Neuronal stem cell (in vitro differentiated cells): ENCODE measurements around the gene ARPC5L.
A peak's percentile ranks its signal among the peaks of the same experiment; 100 is the strongest.

Source experiments
- DNase-seq: peaks from one replicate; pipeline ENCODE4 v3.0.0-alpha.2; 2013; ENCODE audit warnings: low spot score
- H2AFZ ChIP-seq: one replicate; pipeline ENCODE4 v1.6.1; 2013; ENCODE audit warnings: mild to moderate bottlenecking, low read length, inconsistent platforms
- H2AK5ac ChIP-seq: 2 replicates; pipeline ENCODE4 v1.6.1; 2013; ENCODE audit warnings: low read depth, mild to moderate bottlenecking, inconsistent platforms, low read length, moderate library complexity, mixed read lengths
- H2BK120ac ChIP-seq: 2 replicates; pipeline ENCODE4 v1.6.1; 2013; ENCODE audit warnings: low read depth, mild to moderate bottlenecking, inconsistent platforms, low read length, moderate library complexity, mixed read lengths
- H2BK12ac ChIP-seq: one replicate; pipeline ENCODE4 v1.6.1; 2013; ENCODE audit warnings: low read length, inconsistent platforms
- H2BK15ac ChIP-seq: 2 replicates; pipeline ENCODE4 v1.6.1; 2013; ENCODE audit warnings: mild to moderate bottlenecking, low read length, inconsistent platforms, mixed read lengths
- H2BK5ac ChIP-seq: one replicate; pipeline ENCODE4 v1.6.1; 2013; ENCODE audit warnings: inconsistent platforms, mild to moderate bottlenecking, low read length, moderate library complexity
- H3K14ac ChIP-seq: one replicate; pipeline ENCODE4 v1.6.1; 2013; ENCODE audit warnings: low read length, inconsistent platforms
- H3K18ac ChIP-seq: 2 replicates; pipeline ENCODE4 v1.6.1; 2013; ENCODE audit warnings: low read length, inconsistent platforms
- H3K23ac ChIP-seq: 2 replicates; pipeline ENCODE4 v1.6.1; 2013; ENCODE audit warnings: low read depth, mild to moderate bottlenecking, mixed read lengths, low read length, inconsistent platforms; ENCODE audit not compliant: poor library complexity
- H3K27ac ChIP-seq: replicated peaks from 3 replicates; pipeline ENCODE4 v1.5.1; 2013; ENCODE audit warnings: low read length, inconsistent platforms
- H3K27me3 ChIP-seq, 3 experiments: 2 replicates each; pipeline ENCODE4 v1.6.1; 2013; ENCODE audit warnings: low read length in 3 of 3, mild to moderate bottlenecking in 2 of 3, inconsistent platforms in 1 of 3, low read depth in 1 of 3, mixed read lengths in 1 of 3, moderate library complexity in 1 of 3; ENCODE audit not compliant: control insufficient read depth in 3 of 3, insufficient read depth in 3 of 3
- H3K36me3 ChIP-seq, 2 donors: replicated peaks in 1 of 2; 2 replicates each; pipeline ENCODE4 v1.6.1; 2013; ENCODE audit warnings: low read length in 2 of 2; ENCODE audit not compliant: control insufficient read depth in 2 of 2, insufficient read depth in 2 of 2
- H3K4ac ChIP-seq: 2 replicates; pipeline ENCODE4 v1.6.1; 2013; ENCODE audit warnings: inconsistent platforms, mild to moderate bottlenecking, low read length, moderate library complexity
- H3K4me1 ChIP-seq, 2 donors: 1 replicate in 1 of 2; 2 replicates in 1 of 2; pipeline ENCODE4 v1.6.1; 2013; ENCODE audit warnings: low read length in 2 of 2, low read depth in 1 of 2; ENCODE audit not compliant: control insufficient read depth in 2 of 2, insufficient read depth in 1 of 2
- H3K4me2 ChIP-seq: one replicate; pipeline ENCODE4 v1.6.1; 2013; ENCODE audit warnings: mild to moderate bottlenecking, low read length, inconsistent platforms; ENCODE audit not compliant: insufficient read depth, poor library complexity, severe bottlenecking
- H3K4me3 ChIP-seq, 2 donors: 2 replicates each; pipeline ENCODE4 v1.5.1; 2013; ENCODE audit warnings: low read length in 2 of 2, mild to moderate bottlenecking in 2 of 2, inconsistent platforms in 1 of 2, moderate library complexity in 1 of 2
- H3K79me1 ChIP-seq: one replicate; pipeline ENCODE4 v1.6.1; 2013; ENCODE audit warnings: low read depth, mild to moderate bottlenecking, inconsistent platforms, low read length, moderate library complexity
- H3K9ac ChIP-seq: one replicate; pipeline ENCODE4 v1.6.1; 2013; ENCODE audit warnings: mild to moderate bottlenecking, low read depth, low read length, inconsistent platforms; ENCODE audit not compliant: poor library complexity
- H3K9me3 ChIP-seq, 2 donors: replicated peaks in 1 of 2; 2 replicates each; pipeline versions ENCODE3 to v1.6.1; 2013; ENCODE audit warnings: low read length in 2 of 2, mild to moderate bottlenecking in 2 of 2, inconsistent platforms in 1 of 2, low read depth in 1 of 2, mixed read lengths in 1 of 2, moderate library complexity in 1 of 2; ENCODE audit not compliant: control insufficient read depth in 2 of 2, insufficient read depth in 1 of 2
- H4K8ac ChIP-seq: one replicate; pipeline ENCODE4 v1.6.1; 2013; ENCODE audit warnings: low read depth, mild to moderate bottlenecking, inconsistent platforms, low read length, moderate library complexity
- H4K91ac ChIP-seq: one replicate; pipeline ENCODE4 v1.6.1; 2013; ENCODE audit warnings: low read length, low read depth, mild to moderate bottlenecking, inconsistent platforms; ENCODE audit not compliant: poor library complexity
- WGBS, 2 donors: extraction: QIAGEN DNeasy Blood & Tissue Kit; methylation state at CpG; one replicate each; pipeline ENCODE4 v1.1.7; 2013; ENCODE audit warnings: missing lambda C conversion rate in 2 of 2, mixed read lengths in 1 of 2; ENCODE audit not compliant: insufficient read length in 2 of 2, insufficient replicate concordance in 1 of 2; ENCODE audit errors: extremely low coverage in 2 of 2; 5-methylcytosine and 5-hydroxymethylcytosine counted together

Gene ARPC5L

DNA sequence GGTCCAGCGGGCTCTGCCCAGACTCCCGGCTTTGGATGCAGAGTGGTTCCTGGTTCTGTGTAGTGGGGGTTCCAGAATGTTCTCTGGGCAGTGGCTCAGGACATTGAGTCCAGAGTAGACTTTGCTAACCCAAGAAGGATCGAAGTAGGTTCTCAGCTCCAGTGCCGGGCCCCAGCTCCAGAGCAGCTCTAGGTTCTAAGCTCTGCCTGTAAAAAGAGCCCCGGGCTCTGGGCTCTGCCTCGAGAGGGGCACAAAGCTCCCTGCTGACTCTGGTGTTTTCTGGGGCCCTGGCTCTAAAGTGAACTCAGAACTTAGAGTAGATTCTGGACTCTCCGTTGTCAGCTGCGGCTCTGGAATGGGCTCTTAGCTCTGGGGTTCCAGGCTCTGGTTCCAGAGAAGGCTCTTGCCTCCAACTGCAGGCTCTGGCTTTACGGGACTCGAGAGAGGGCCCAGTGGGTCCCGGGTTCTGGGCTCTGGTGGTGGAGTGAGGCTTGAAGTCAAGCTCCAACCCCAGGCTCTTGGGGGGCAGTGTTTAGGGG lies 8.3 kb upstream of the ARPC5L start:
- Histone ChIP-seq H3K23ac (peak overlapping the region; percentile 22), H3K14ac (no peak overlapping the region), H4K8ac (no peak overlapping the region), H2BK12ac (no peak overlapping the region), H3K79me1 (no peaks in the 10 kb centered on the region), H4K91ac (no peak overlapping the region), H3K36me3 (peaks cover 20 to 25% of the 10 kb centered on the region in 2 donors), H2BK5ac (peak overlapping the region; percentile 11), H3K27me3 (peaks cover 0 to 3% (median 0%) of the 10 kb centered on the region in 3 experiments), H2AFZ (peak overlapping the region; percentile 96), H3K27ac (no peak overlapping the region), H3K18ac (peak overlapping the region; percentile 63), H3K4ac (no peak overlapping the region), H2BK120ac (no peak overlapping the region), H3K9me3 (no peaks in the 10 kb centered on the region), H3K4me3 (peak overlapping the region in 1 of 2 donors; percentile 48), H3K4me1 (peaks cover 4 to 12% of the 10 kb centered on the region in 2 donors), H2BK15ac (peak overlapping the region; percentile 50), H3K9ac (no peak overlapping the region), H2AK5ac (peak overlapping the region; percentile 54), H3K4me2 (peak overlapping the region; percentile 66)
- no peak for DNase-seq
- no CpG with 5 or more reads among the region's 11 CpGs for WGBS, 2 donors

DNA sequence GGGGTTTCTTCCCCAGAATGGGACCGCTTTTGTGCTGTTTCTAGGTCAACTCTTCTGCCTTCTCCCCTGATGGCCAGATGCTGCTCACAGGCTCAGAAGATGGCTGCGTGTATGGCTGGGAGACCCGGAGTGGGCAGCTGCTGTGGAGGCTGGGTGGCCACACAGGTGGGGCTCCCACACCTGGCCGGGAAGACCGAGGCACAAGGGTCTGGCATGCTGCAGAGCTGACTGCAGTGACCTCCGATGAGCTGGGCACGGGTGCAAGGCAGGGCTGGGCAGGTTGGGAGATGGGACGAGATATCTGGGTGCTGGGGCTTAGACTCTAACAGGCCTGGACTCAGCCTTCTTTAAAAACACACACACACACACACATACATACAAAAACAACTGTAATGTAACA lies 7.8 kb upstream of the ARPC5L start:
- Histone ChIP-seq H3K4ac (no peak overlapping the region), H3K14ac (no peak overlapping the region), H2BK5ac (peak overlapping the region; percentile 11), H2BK15ac (peak overlapping the region; percentile 50), H3K18ac (no peak overlapping the region), H4K8ac (no peak overlapping the region), H2BK120ac (no peak overlapping the region), H3K36me3 (peaks cover 25 to 30% of the 10 kb centered on the region in 2 donors), H3K9ac (no peak overlapping the region), H3K27me3 (peaks cover 0 to 3% (median 0%) of the 10 kb centered on the region in 3 experiments), H2AFZ (peak overlapping the region; percentile 96), H3K4me1 (peaks cover 4 to 12% of the 10 kb centered on the region in 2 donors), H3K23ac (no peak overlapping the region), H4K91ac (no peak overlapping the region), H2BK12ac (no peak overlapping the region), H2AK5ac (peak overlapping the region; percentile 41), H3K4me3 (no peak overlapping the region), H3K4me2 (no peak overlapping the region), H3K9me3 (no peaks in the 10 kb centered on the region), H3K79me1 (no peaks in the 10 kb centered on the region), H3K27ac (no peak overlapping the region)
- WGBS, 2 donors: no CpG with 5 or more reads among the region's 8 CpGs
- DNase-seq: no peak

DNA sequence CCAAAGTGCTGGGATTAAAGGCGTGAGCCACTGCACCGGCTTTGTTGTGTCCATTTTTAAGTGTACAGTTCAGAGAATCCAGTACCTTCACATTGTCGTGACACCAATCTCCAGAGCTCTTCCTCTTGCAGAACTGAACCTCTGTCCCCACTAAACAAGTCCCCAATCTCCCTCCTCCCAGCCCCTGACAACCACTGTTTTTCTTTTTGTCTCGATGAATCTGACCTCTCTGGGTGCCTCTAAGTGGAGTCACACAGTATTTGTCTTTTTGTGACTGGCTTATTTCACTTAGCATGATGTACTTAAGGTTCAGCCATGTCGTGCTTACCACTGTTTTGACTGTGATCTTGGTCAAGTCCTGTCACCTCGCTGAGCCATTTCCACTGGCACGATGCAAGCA lies 7.1 kb upstream of the ARPC5L start:
- no peak overlapping the region for H4K8ac ChIP-seq
- H3K4me3 ChIP-seq: no peak overlapping the region
- H3K4me2 ChIP-seq: no peak overlapping the region
- WGBS, 2 donors: no CpG with 5 or more reads among the region's 7 CpGs
- H2BK120ac ChIP-seq: no peak overlapping the region
- H3K14ac ChIP-seq: no peak overlapping the region
- H2BK15ac ChIP-seq: no peak overlapping the region
- H3K18ac ChIP-seq: no peak overlapping the region
- H3K27ac ChIP-seq: no peak overlapping the region
- H4K91ac ChIP-seq: no peak overlapping the region
- H2AFZ ChIP-seq: no peak overlapping the region
- DNase-seq: no peak
- H3K9ac ChIP-seq: no peak overlapping the region
- H3K23ac ChIP-seq: no peak overlapping the region
- peaks cover 32 to 36% of the 10 kb centered on the region in 2 donors for H3K36me3 ChIP-seq
- no peak overlapping the region for H2BK12ac ChIP-seq
- H3K4me1 ChIP-seq: peaks cover 4 to 11% of the 10 kb centered on the region in 2 donors
- no peak overlapping the region for H2AK5ac ChIP-seq
- H3K9me3 ChIP-seq: no peaks in the 10 kb centered on the region
- no peak overlapping the region for H3K4ac ChIP-seq
- no peak overlapping the region for H2BK5ac ChIP-seq
- peaks cover 0 to 3% (median 0%) of the 10 kb centered on the region in 3 experiments for H3K27me3 ChIP-seq
- H3K79me1 ChIP-seq: no peaks in the 10 kb centered on the region

DNA sequence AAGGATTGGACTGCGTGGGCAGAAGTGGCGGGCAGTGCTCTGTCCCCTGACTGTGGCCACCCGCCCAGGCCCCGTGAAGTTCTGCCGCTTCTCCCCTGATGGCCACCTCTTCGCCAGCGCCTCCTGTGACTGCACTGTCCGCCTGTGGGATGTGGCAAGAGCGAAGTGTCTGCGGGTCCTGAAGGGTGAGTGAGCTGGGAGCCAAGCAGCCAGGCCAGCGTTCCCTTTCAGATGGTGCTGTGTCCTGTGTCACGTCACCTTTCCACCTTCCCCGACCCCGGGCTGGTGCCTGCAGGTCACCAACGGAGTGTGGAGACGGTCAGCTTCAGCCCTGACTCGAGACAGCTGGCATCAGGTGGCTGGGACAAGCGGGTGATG lies 6.4 kb upstream of the ARPC5L start:
- peaks cover 3% of the 10 kb centered on the region for H3K79me1 ChIP-seq
- H3K36me3 ChIP-seq: peaks cover 39 to 44% of the 10 kb centered on the region in 2 donors
- peak overlapping the region; percentile 45 for H2BK5ac ChIP-seq
- peak overlapping the region; percentile 90 for H4K8ac ChIP-seq
- no peak overlapping the region for H2BK12ac ChIP-seq
- H2BK120ac ChIP-seq: no peak overlapping the region
- H3K23ac ChIP-seq: peak overlapping the region; percentile 47
- peak overlapping the region; percentile 32 for H2AK5ac ChIP-seq
- H3K9me3 ChIP-seq: no peaks in the 10 kb centered on the region
- no peak overlapping the region for H2BK15ac ChIP-seq
- no peak overlapping the region for H3K4ac ChIP-seq
- peak overlapping the region; percentile 72 for H3K9ac ChIP-seq
- no peak overlapping the region for H2AFZ ChIP-seq
- no peak for DNase-seq
- H3K4me2 ChIP-seq: no peak overlapping the region
- no peak overlapping the region for H3K4me3 ChIP-seq
- peaks cover 0 to 3% (median 0%) of the 10 kb centered on the region in 3 experiments for H3K27me3 ChIP-seq
- no peak overlapping the region for H3K14ac ChIP-seq
- peaks cover 8 to 13% of the 10 kb centered on the region in 2 donors for H3K4me1 ChIP-seq
- H3K27ac ChIP-seq: no peak overlapping the region
- H3K18ac ChIP-seq: no peak overlapping the region
- WGBS, 2 donors: no CpG with 5 or more reads among the region's 18 CpGs
- H4K91ac ChIP-seq: no peak overlapping the region
